ENCODE data around the gene CCDC183. TPM values are rescaled to one million over a fixed set of nuclear protein-coding genes. Genes with fewer than 3 reads are reported as not detected.
"Not testable (repeated sequence)": the region's sequence is repeated elsewhere in the genome, so short reads cannot be mapped to it uniquely, and the experiment has no call there.

The CCDC183 gene
- total and polyA plus RNA-seq, 8 donors, result 0.44 to 11.7 (median 10.0) TPM; not detected in 1

- H3K9me3 ChIP-seq, result no peaks in the 10 kb centered on the region
- H3K36me3 ChIP-seq, result no peaks in the 10 kb centered on the region
- H3K4me1 ChIP-seq, result peaks cover 17 to 40% of the 10 kb centered on the region in 2 donors
- TF ChIP-seq CTCF (IDR thresholded peaks at IDR 0.05), result no peak
- intact Hi-C loops (cut with DNase I), result no loop called here
- peaks cover 26 to 72% of the 10 kb centered on the region in 2 donors for H3K27me3 ChIP-seq
- peak; percentile 85 for ATAC-seq
- no peak overlapping the region for H3K27ac ChIP-seq
- peak in 3 of 4 donors; percentile 86 to 94 (median 86) for DNase-seq
- peak overlapping the region; percentile 10 to 36 for H3K4me3 ChIP-seq
Observed at GRCh38 chr9:136799854-136800657, 3.9 kb downstream of the CCDC183 start.

- no peak for TF ChIP-seq CTCF (IDR thresholded peaks at IDR 0.05)
- no peak for ATAC-seq
- H3K4me3 ChIP-seq, result no peak overlapping the region
- peak in 1 of 4 donors; percentile 14 for DNase-seq
- intact Hi-C loops (cut with DNase I), result no loop called here
- peaks cover 26 to 54% of the 10 kb centered on the region in 2 donors for H3K27me3 ChIP-seq
- H3K4me1 ChIP-seq, result peaks cover 26 to 42% of the 10 kb centered on the region in 2 donors
- H3K36me3 ChIP-seq, result no peaks in the 10 kb centered on the region
- H3K27ac ChIP-seq, result no peak overlapping the region
- H3K9me3 ChIP-seq, result no peaks in the 10 kb centered on the region
Observed at GRCh38 chr9:136802321-136802720, 6.2 kb downstream of the CCDC183 start.

GRCh38 chr9:136803009-136803550, 6.9 kb downstream of the CCDC183 start:
- Histone ChIP-seq H3K27me3 (peaks cover 26 to 46% of the 10 kb centered on the region in 2 donors), H3K4me1 (peaks cover 26 to 42% of the 10 kb centered on the region in 2 donors)
- H3K4me3 ChIP-seq; H3K27ac ChIP-seq; H3K36me3 ChIP-seq; intact Hi-C loops (cut with DNase I); ATAC-seq; H3K9me3 ChIP-seq: not testable (repeated sequence)
- DNase-seq, result peak in 1 of 4 donors; percentile 56

DNA sequence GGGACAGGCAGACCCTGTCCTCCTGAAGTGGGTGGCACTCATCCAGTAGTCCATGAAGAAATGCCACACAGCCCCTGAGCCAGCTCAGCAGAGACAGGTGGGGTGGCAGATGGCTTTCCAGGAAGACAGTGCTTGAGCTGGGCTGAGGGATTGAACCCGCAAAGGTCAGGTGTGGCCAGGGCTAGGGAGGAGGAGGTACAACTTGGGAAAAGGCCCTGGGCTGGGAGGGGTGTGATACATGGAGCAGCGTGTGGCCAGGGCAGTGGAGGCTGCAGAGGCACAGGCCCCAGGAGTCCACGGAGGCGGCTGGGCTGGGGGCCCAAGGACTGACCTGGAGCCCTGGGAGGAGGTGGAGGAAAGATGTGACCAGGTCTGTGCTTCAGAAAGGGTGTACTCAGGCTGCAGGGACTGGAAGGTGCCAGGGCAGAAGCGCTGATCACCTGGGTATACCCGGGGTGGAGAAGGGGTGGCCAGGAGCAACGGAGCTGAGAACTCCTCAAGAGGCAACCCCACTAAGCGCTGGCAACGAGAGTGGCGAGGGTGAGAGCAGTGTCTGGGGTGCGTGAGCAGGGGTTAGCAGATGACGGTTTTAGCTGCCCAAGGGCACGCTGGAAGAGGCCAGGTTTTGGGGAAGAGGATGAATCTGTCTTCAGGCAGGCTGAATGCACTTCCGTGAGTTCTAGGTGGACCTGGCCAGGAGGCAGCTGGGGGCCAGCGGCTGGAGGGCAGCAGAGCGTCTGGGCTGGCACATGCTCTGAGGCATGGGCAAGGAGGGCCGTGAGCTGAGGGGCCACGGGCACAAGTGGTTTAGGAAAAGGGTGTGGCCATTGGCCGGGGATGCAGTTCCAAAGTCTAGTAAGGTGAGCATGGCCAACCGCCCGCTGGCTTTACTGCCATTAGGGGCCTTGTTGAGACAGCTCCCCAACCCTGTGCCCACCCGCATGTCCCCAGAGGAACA, 7.7 kb downstream of the CCDC183 start:
- peak in 1 of 4 donors; percentile 61 for DNase-seq

More for the DNA sequence above, 7.7 kb downstream of the CCDC183 start:
- Histone ChIP-seq H3K36me3 (no peaks in the 10 kb centered on the region), H3K4me1 (peaks cover 25 to 46% of the 10 kb centered on the region in 2 donors), H3K4me3 (no peak overlapping the region), H3K27ac (no peak overlapping the region), H3K27me3 (peaks cover 24 to 39% of the 10 kb centered on the region in 2 donors), H3K9me3 (no peaks in the 10 kb centered on the region)
- no peak for TF ChIP-seq CTCF (IDR thresholded peaks at IDR 0.05)
- ATAC-seq, result no peak
- intact Hi-C loops (cut with DNase I), result no loop called here
